Neutrophil (primary cell): ENCODE data around the gene NRXN3.

Experiments used
- H3K27ac ChIP-seq: fragments of 200-600 bp; sonication (generic); 2 replicates; pipeline ENCODE4 v1.5.1; 2016; ENCODE audit warnings: mild to moderate bottlenecking, moderate library complexity
- H3K27me3 ChIP-seq: fragments of 200-600 bp; sonication (generic); 2 replicates; pipeline ENCODE4 v1.6.0; 2016; ENCODE audit warnings: mild to moderate bottlenecking
- H3K36me3 ChIP-seq: fragments of 200-600 bp; sonication (generic); 2 replicates; pipeline ENCODE4 v1.5.1; 2017
- H3K4me1 ChIP-seq, 2 experiments: fragments of 200-600 bp in 1 of 2; sonication (generic) in 1 of 2; 1 replicate in 1 of 2; 2 replicates in 1 of 2; pipeline versions ENCODE4 v1.5.1 to v1.6.1; 2013 to 2016; ENCODE audit warnings: low read depth in 1 of 2, low read length in 1 of 2, mild to moderate bottlenecking in 1 of 2, moderate library complexity in 1 of 2; ENCODE audit not compliant: control insufficient read depth in 1 of 2, insufficient read depth in 1 of 2
- H3K4me3 ChIP-seq, 2 experiments: fragments of 200-600 bp in 1 of 2; sonication (generic) in 1 of 2; 1 replicate in 1 of 2; 2 replicates in 1 of 2; pipeline ENCODE4 v1.5.1; 2013 to 2016; ENCODE audit warnings: low read depth in 1 of 2, low read length in 1 of 2, mild to moderate bottlenecking in 1 of 2, moderate library complexity in 1 of 2
- H3K9me3 ChIP-seq: fragments of 200-600 bp; sonication (generic); 2 replicates; pipeline ENCODE4 v1.5.1; 2016
- TF ChIP-seq, protein P1 (sequence below): fragments of 200-600 bp; sonication (generic); IDR thresholded peaks from 2 replicates; pipeline ENCODE4 v1.5.1; 2016; ENCODE audit warnings: antibody characterized with exemption

Gene NRXN3

DNA sequence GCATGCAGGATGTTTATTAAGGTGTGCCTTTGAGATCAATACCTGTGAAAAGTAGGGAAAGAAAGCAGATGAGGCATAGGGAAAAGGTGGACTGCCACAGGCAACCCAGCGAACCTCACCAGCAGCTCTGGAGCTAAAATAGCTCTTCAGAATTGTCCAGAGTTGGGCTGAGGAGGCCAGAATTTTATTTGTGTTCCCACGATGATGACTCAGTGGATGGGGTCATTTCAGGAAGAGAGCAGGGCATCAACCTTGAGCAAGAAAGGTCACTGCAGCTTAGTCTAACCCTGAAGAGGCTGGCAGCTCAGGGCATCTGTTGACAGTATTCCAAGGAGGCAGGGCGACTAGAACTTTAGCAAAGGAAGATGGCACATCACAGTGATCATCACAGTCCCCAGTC is 1345.0 kb downstream of the NRXN3 start:
- Histone ChIP-seq H3K27ac (no peak overlapping the region), H3K9me3 (no peaks in the 10 kb centered on the region), H3K36me3 (no peaks in the 10 kb centered on the region), H3K4me3 (no peak overlapping the region), H3K4me1 (no peaks in the 10 kb centered on the region), H3K27me3 (no peaks in the 10 kb centered on the region)
- TF ChIP-seq, protein P1, sequence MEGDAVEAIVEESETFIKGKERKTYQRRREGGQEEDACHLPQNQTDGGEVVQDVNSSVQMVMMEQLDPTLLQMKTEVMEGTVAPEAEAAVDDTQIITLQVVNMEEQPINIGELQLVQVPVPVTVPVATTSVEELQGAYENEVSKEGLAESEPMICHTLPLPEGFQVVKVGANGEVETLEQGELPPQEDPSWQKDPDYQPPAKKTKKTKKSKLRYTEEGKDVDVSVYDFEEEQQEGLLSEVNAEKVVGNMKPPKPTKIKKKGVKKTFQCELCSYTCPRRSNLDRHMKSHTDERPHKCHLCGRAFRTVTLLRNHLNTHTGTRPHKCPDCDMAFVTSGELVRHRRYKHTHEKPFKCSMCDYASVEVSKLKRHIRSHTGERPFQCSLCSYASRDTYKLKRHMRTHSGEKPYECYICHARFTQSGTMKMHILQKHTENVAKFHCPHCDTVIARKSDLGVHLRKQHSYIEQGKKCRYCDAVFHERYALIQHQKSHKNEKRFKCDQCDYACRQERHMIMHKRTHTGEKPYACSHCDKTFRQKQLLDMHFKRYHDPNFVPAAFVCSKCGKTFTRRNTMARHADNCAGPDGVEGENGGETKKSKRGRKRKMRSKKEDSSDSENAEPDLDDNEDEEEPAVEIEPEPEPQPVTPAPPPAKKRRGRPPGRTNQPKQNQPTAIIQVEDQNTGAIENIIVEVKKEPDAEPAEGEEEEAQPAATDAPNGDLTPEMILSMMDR = no peak

DNA sequence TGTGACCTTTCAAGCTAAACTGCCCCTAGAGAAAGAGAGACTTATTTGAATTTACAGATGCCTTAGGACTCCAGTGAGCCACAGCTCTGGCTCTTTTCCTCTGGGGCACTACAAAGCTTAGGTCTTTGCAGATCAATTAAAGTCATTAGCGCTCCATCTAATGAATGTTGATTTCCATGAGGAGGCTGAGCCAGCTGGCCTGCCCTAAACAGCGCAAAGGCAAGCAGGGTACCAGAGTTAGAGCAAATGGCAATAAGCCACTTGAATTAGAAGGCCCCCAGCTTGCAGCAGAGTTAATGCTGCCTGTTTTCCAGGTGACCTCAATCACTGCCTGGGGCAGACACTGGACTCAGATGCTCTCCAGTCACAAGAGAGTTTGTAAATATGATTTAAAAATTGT is 1345.8 kb downstream of the NRXN3 start:
- TF ChIP-seq, protein P1 = no peak
- no peak overlapping the region for H3K27ac ChIP-seq
- H3K4me1 ChIP-seq = no peaks in the 10 kb centered on the region
- no peaks in the 10 kb centered on the region for H3K27me3 ChIP-seq
- H3K36me3 ChIP-seq = no peaks in the 10 kb centered on the region
- no peaks in the 10 kb centered on the region for H3K9me3 ChIP-seq
- no peak overlapping the region for H3K4me3 ChIP-seq

DNA sequence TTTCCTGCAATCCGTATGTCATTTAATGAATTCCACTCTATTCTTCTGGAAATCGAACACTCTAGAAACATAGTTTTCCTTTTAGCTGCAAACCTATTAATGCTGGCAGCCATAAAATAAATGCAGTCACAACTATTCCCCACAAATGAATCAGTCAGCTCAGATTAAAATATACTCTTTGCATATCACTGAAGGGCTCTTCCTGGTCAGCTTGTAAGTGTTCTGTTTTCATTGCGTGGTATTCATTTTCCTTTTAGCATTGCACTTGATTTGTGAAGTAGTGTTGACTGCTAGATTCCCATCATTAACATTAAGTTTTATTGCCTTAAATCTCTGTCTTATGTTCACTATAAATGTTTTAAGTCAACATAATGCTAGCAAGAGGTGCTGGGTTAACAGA is 1355.2 kb downstream of the NRXN3 start:
- H3K9me3 ChIP-seq = no peaks in the 10 kb centered on the region
- H3K4me3 ChIP-seq = no peak overlapping the region
- H3K27ac ChIP-seq = no peak overlapping the region
- no peaks in the 10 kb centered on the region for H3K4me1 ChIP-seq
- TF ChIP-seq, protein P1 = no peak
- H3K36me3 ChIP-seq = no peaks in the 10 kb centered on the region
- no peaks in the 10 kb centered on the region for H3K27me3 ChIP-seq

DNA sequence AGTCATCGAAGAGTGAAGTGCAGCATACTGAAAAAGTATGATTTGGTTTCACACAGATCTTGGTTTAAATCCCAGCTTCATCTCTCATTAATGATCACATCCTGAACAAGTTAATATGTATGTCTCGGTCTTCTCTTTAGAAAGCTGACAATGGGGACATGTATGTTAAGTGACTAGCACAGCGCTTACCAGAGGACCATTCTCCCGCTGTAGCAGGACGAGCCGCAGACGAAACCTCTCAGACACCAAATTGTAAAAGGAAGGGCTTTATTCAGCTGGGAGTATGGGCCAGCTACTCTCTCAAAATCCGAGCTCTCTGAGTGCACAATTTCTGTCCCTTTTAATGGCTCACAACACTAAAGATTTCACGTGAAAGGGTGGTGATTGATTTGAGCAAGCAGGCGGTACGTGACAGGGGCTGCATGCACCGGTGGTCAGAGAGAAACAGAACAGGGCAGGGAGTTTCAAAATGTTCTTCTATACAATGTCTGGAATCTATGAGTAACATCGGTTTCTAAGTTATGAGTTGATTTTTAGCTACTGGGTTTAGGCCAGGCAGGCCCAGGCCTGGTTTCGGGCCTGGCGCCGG is 1358.7 kb downstream of the NRXN3 start:
- TF ChIP-seq, protein P1 = no peak
- H3K36me3 ChIP-seq = no peaks in the 10 kb centered on the region
- H3K27me3 ChIP-seq = no peaks in the 10 kb centered on the region
- no peaks in the 10 kb centered on the region for H3K4me1 ChIP-seq
- H3K9me3 ChIP-seq = no peaks in the 10 kb centered on the region
- no peak overlapping the region for H3K27ac ChIP-seq
- H3K4me3 ChIP-seq = no peak overlapping the region

DNA sequence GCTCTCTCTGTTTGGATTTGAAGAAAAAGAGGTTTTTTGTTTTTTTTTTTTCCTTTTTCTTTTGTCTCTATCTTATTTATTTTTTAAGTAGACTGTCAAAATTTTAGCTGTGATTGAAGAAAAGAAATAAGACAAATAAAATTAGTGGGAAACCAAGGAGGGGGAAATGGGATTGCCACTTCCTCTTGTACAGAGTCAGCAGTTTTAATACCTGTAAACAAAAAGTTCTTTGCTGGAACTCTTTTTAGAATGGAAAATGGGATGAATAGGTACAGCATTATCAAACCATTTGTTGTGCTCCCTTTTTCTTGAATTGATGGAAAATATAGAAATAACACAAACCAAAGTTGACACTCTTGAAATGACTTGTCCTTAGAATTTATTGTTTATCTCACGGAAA is 1360.4 kb downstream of the NRXN3 start:
- no peak overlapping the region for H3K4me3 ChIP-seq
- TF ChIP-seq, protein P1 = no peak
- H3K4me1 ChIP-seq = no peaks in the 10 kb centered on the region
- no peaks in the 10 kb centered on the region for H3K9me3 ChIP-seq
- H3K36me3 ChIP-seq = no peaks in the 10 kb centered on the region
- H3K27me3 ChIP-seq = no peaks in the 10 kb centered on the region
- no peak overlapping the region for H3K27ac ChIP-seq
